ENCODE data around the gene C10orf53.

C10orf53 gene

GRCh38 chr10:49656845-49657493 is 22.5 kb upstream of the C10orf53 start:
- no peak overlapping the region for H3K4me3 ChIP-seq (ENCODE audit: severe bottlenecking)
- no peaks in the 10 kb centered on the region for H3K4me1 ChIP-seq (ENCODE audit: insufficient read depth, poor library complexity, severe bottlenecking)
- ATAC-seq (ENCODE audit: low read depth) (no peak), DNase-seq (ENCODE audit: low spot score) (no peak)
- H3K36me3 ChIP-seq (ENCODE audit: low read depth) = no peaks in the 10 kb centered on the region
- no peaks in the 10 kb centered on the region for H3K9me3 ChIP-seq (ENCODE audit: severe bottlenecking)
- no peaks in the 10 kb centered on the region for H3K27me3 ChIP-seq (ENCODE audit: insufficient read depth, poor library complexity, severe bottlenecking)
- TF ChIP-seq CTCF (IDR thresholded peaks at IDR 0.05; ENCODE audit: poor library complexity, severe bottlenecking) = no peak
- H3K27ac ChIP-seq (ENCODE audit: poor library complexity, severe bottlenecking) = no peak overlapping the region

- no peak overlapping the region for H3K27ac ChIP-seq (ENCODE audit: poor library complexity, severe bottlenecking)
- no peaks in the 10 kb centered on the region for H3K4me1 ChIP-seq (ENCODE audit: insufficient read depth, poor library complexity, severe bottlenecking)
- TF ChIP-seq CTCF (IDR thresholded peaks at IDR 0.05; ENCODE audit: poor library complexity, severe bottlenecking) = no peak
- no peaks in the 10 kb centered on the region for H3K9me3 ChIP-seq (ENCODE audit: severe bottlenecking)
- DNase-seq (ENCODE audit: low spot score) (no peak), ATAC-seq (ENCODE audit: low read depth) (no peak)
- H3K36me3 ChIP-seq (ENCODE audit: low read depth) = no peaks in the 10 kb centered on the region
- H3K4me3 ChIP-seq (ENCODE audit: severe bottlenecking) = no peak overlapping the region
- H3K27me3 ChIP-seq (ENCODE audit: insufficient read depth, poor library complexity, severe bottlenecking) = no peaks in the 10 kb centered on the region
These were observed 21.8 kb upstream of the C10orf53 start for GRCh38 chr10:49657606-49658005.

GRCh38 chr10:49661140-49661856 is 18.2 kb upstream of the C10orf53 start:
- no peaks in the 10 kb centered on the region for H3K36me3 ChIP-seq (ENCODE audit: low read depth)
- no peaks in the 10 kb centered on the region for H3K4me1 ChIP-seq (ENCODE audit: insufficient read depth, poor library complexity, severe bottlenecking)
- no peak overlapping the region for H3K27ac ChIP-seq (ENCODE audit: poor library complexity, severe bottlenecking)
- no peak for TF ChIP-seq CTCF (IDR thresholded peaks at IDR 0.05; ENCODE audit: poor library complexity, severe bottlenecking)
- H3K4me3 ChIP-seq (ENCODE audit: severe bottlenecking) = no peak overlapping the region
- H3K9me3 ChIP-seq (ENCODE audit: severe bottlenecking) = no peaks in the 10 kb centered on the region
- DNase-seq (ENCODE audit: low spot score) = no peak
- no peaks in the 10 kb centered on the region for H3K27me3 ChIP-seq (ENCODE audit: insufficient read depth, poor library complexity, severe bottlenecking)
- ATAC-seq (ENCODE audit: low read depth) = peak; percentile 68

GRCh38 chr10:49662169-49662830 is 17.2 kb upstream of the C10orf53 start:
- ATAC-seq (ENCODE audit: low read depth) (no peak), DNase-seq (ENCODE audit: low spot score) (no peak)
- Histone ChIP-seq H3K4me3 (ENCODE audit: severe bottlenecking) (no peak overlapping the region), H3K27me3 (ENCODE audit: insufficient read depth, poor library complexity, severe bottlenecking) (no peaks in the 10 kb centered on the region), H3K9me3 (ENCODE audit: severe bottlenecking) (no peaks in the 10 kb centered on the region), H3K4me1 (ENCODE audit: insufficient read depth, poor library complexity, severe bottlenecking) (no peaks in the 10 kb centered on the region), H3K36me3 (ENCODE audit: low read depth) (no peaks in the 10 kb centered on the region), H3K27ac (ENCODE audit: poor library complexity, severe bottlenecking) (no peak overlapping the region)
- no peak for TF ChIP-seq CTCF (IDR thresholded peaks at IDR 0.05; ENCODE audit: poor library complexity, severe bottlenecking)
